Adrenal gland (tissue), 12 donors: ENCODE measurements around the gene THSD7B. TPM values are rescaled to one million over a fixed set of nuclear protein-coding genes. Genes with fewer than 3 reads are reported as not detected.

ENCODE experiments used
- DNase-seq, 7 donors: peaks; one replicate each; pipeline ENCODE4 v3.0.0-alpha.2; 2019 to 2020
- H3K27ac ChIP-seq, 5 donors: fragments of 200-600 bp; sonication (generic) in 4 of 5; 1 replicate in 3 of 5; 2 replicates in 2 of 5; pipeline versions ENCODE4 v1.5.1 to v1.8.0; 2016 to 2020; ENCODE audit warnings: mild to moderate bottlenecking in 1 of 5
- H3K27me3 ChIP-seq: fragments of 200-600 bp; 2 replicates; pipeline ENCODE4 v1.8.0; 2021
- H3K36me3 ChIP-seq, 2 donors: fragments of 200-600 bp; replicated peaks in 1 of 2; 1 replicate in 1 of 2; 2 replicates in 1 of 2; pipeline versions ENCODE4 v1.5.1 to v1.8.0; 2018 to 2022
- H3K4me1 ChIP-seq, 2 donors: fragments of 200-600 bp; replicated peaks in 1 of 2; 1 replicate in 1 of 2; 2 replicates in 1 of 2; pipeline versions ENCODE4 v1.5.1 to v1.8.0; 2018 to 2021
- H3K4me3 ChIP-seq, 4 donors: fragments of 200-600 bp; sonication (generic) in 3 of 4; one replicate each; pipeline ENCODE4 v1.5.1; 2016 to 2018
- H3K9me3 ChIP-seq, 3 donors: fragments of 200-600 bp; sonication (generic) in 1 of 3; replicated peaks in 1 of 3; 1 replicate in 2 of 3; 2 replicates in 1 of 3; pipeline versions ENCODE4 v1.5.1 to v1.8.0; 2016 to 2021
- CTCF ChIP-seq, 6 experiments: fragments of 450-650 bp in 4 of 6; fragments of 200-600 bp in 2 of 6; sonication (generic) in 1 of 6; IDR thresholded peaks; 1 replicate in 5 of 6; 2 replicates in 1 of 6; pipeline versions ENCODE4 v1.5.1 to v1.8.0; 2016 to 2021; ENCODE audit warnings: antibody characterized with exemption in 6 of 6, mild to moderate bottlenecking in 2 of 6, moderate library complexity in 1 of 6
- POLR2A ChIP-seq, 2 donors: fragments of 450-650 bp; IDR thresholded peaks; one replicate each; pipeline ENCODE4 v1.6.1; 2017; ENCODE audit warnings: antibody characterized with exemption in 2 of 2, mild to moderate bottlenecking in 2 of 2, moderate library complexity in 1 of 2
- WGBS, 4 donors: extraction: QIAGEN DNeasy Blood & Tissue Kit in 2 of 4; methylation state at CpG; one replicate each; pipeline versions ENCODE4 v1.1.5 to v1.1.7; 2013 to 2017; 5-methylcytosine and 5-hydroxymethylcytosine counted together
- intact Hi-C, 2 donors: fragments of 100-400 bp; cut with DNase I; formaldehyde crosslinking; loops; one replicate each; pipeline versions ENCODE4 v1.14.1 to v1.15.0; 2022 to 2023
- polyA plus RNA-seq, 3 donors: library from polyadenylated mRNA; stranded (reverse); fragments of 200-250 nt in 2 of 3; fragments of 350-450 nt in 1 of 3; fragmentation: Illumina TruSeq in 1 of 3; extraction: RNeasy Lipid Tissue Mini Kit (QIAGEN cat#74804) in 1 of 3; gene quantifications; one replicate each; pipeline ENCODE4 v1.2.3, GENCODE V29; 2013 to 2014
- total RNA-seq, 9 donors: library from RNA; depleted of rRNA in 4 of 9; stranded (reverse); fragments of >200 nt in 4 of 9; fragments of 120-200 nt in 1 of 9; fragmentation: NEBNext Ultra II Directional in 1 of 9; extraction: Animal tissue kit (Norgen Biotek cat#: 25700) in 1 of 9; gene quantifications; one replicate each; pipeline versions ENCODE4 v1.1.0 to v1.2.4, GENCODE V29; 2013 to 2023
- donor health status: healthy with polysubstance abuse.
- donor health status: Bipolar disorder and iron deficiency.
- donor health status: DM: yes; HTN: yes; CAD: no.
- donor health status: DM: no; HTN: no; CAD: no.
- donor health status: DM: no; HTN: no; CAD: no.
- donor health status: DM: yes; HTN: yes; CAD: no.

The THSD7B gene
- total and polyA plus RNA-seq, 12 donors, result under 0.01 to 0.44 (median 0.12) TPM; not detected in 4

DNA sequence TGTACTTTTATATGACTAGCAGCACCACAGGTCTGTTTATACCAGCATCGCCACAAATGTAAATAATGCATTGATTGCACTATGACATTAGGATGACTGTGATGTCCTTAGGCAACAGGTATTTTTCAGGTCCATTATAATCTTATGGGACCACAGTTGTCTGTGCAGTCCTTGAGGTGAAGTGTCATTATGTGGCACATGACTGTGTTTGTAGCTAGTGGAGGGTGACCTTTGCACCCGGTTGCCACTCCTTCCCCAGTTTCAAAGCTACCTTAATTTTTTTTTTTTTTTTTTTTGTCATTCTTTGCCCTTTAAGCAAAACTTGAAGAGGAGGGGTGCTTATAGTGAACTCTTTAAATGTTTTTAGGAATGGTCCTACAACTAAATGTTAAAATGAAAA is 386.4 kb downstream of the THSD7B start:
- Histone ChIP-seq H3K9me3 (no peaks in the 10 kb centered on the region), H3K27ac (no peak overlapping the region), H3K27me3 (no peaks in the 10 kb centered on the region), H3K4me1 (no peaks in the 10 kb centered on the region), H3K36me3 (no peaks in the 10 kb centered on the region), H3K4me3 (no peak overlapping the region)
- intact Hi-C loops, result no loop called here
- WGBS, 4 donors, result 91 to 96% (median 96%) methylated on average over 2 of the region's 2 CpGs
- no peak for DNase-seq
- TF ChIP-seq CTCF (IDR thresholded peaks at IDR 0.05), result no peak
- no peak for TF ChIP-seq POLR2A (IDR thresholded peaks at IDR 0.05)

DNA sequence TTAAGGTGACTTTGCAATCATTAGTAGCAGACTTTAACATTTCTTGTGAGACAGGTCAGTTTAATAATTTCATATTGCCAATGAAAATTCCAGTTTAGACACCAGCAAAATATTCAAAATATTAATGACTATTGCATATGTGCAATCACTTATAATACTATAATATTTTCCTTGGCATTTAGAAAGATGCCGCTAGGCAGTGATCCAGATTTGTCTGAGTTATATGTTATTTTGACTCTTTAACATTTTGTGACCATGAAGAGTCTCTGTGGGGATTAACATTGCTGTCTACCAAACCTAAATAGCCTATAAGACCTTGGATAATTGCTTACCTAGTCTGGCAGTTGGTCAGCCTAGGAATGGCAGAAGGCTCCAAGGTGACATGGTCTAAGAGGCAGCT is 389.6 kb downstream of the THSD7B start:
- no peak overlapping the region for H3K27ac ChIP-seq
- no peaks in the 10 kb centered on the region for H3K36me3 ChIP-seq
- H3K4me1 ChIP-seq, result no peaks in the 10 kb centered on the region
- intact Hi-C loops, result no loop called here
- DNase-seq, result no peak
- TF ChIP-seq CTCF (IDR thresholded peaks at IDR 0.05), result no peak
- no peak for TF ChIP-seq POLR2A (IDR thresholded peaks at IDR 0.05)
- 74 to 93% (median 81%) methylated on average over 1 of the region's 1 CpG for WGBS, 4 donors
- H3K4me3 ChIP-seq, result no peak overlapping the region
- no peaks in the 10 kb centered on the region for H3K9me3 ChIP-seq
- no peaks in the 10 kb centered on the region for H3K27me3 ChIP-seq

DNA sequence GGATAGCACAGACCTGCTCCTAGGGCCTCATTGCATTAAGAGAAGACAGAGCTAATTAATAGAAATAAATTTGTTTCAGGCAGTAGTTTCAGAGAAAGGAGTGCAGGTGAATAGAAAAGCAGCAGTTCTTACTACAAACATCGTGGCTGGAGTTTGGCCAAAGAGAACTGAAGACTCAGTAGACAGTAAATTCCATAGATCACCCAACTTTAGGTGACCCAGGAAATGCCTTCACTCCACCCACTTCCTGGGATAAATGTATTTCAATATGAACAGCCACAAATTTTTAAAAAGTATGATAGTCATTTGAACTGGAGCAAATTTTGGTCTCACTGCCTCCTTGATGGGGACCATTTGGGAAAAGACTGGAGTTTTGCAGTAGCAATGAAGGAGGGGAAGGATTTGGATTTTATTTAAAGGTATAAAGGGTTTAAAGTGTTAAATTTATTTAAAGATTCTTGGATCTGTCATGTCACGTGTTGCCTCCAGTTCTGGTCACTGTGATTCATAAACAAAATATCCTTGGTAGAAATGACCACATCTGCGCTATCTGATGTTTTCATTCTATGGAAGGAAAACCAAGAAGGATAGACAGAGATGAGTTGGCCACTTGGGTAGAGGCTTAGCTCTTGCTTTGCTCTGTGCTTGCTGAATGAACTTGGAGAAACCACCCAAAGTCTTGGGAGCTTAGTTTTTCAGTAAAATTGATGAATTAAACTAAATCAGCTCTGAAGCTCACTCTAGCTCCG is 390.2 kb downstream of the THSD7B start:
- WGBS, 4 donors, result 74 to 75% (median 75%) methylated on average over 4 of the region's 4 CpGs
- Histone ChIP-seq H3K4me1 (no peaks in the 10 kb centered on the region), H3K36me3 (no peaks in the 10 kb centered on the region), H3K27ac (no peak overlapping the region), H3K9me3 (no peaks in the 10 kb centered on the region), H3K4me3 (no peak overlapping the region), H3K27me3 (no peaks in the 10 kb centered on the region)
- no peak for DNase-seq
- intact Hi-C loops, result no loop called here
- TF ChIP-seq CTCF (IDR thresholded peaks at IDR 0.05) (no peak), POLR2A (IDR thresholded peaks at IDR 0.05) (no peak)

DNA sequence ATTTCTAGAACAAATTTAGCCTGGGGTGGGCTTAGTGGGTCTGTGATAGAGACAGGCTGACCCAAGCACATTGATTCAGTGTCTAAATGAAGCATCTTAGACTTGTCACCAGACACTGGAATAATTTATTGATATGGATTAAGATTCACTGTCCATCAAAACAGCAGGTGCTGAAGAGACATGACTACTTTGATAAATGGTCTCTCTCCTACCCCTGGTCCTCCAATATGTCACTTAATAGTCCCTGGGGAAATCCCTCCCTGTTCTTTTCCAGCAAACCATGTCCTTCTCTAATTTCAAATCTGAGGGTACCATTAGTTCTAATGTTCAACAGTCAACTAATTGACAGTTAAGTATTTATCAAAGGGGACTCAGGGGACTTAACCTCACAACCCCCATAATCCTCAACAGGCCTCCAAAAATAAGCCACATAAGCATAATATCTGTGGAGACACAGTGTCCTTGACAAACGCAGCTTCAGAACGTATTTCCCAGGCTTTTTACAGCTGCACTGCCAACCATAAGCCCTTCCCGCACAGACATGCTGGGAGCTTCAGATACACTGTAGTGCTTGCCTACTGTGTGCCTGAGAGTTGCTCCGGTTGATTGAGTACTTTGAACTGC is 391.0 kb downstream of the THSD7B start:
- intact Hi-C loops, result no loop called here
- no peaks in the 10 kb centered on the region for H3K27me3 ChIP-seq
- 40 to 66% (median 65%) methylated on average over 2 to 4 of the region's 4 CpGs for WGBS, 4 donors
- no peaks in the 10 kb centered on the region for H3K4me1 ChIP-seq
- H3K27ac ChIP-seq, result no peak overlapping the region
- no peak for DNase-seq
- no peaks in the 10 kb centered on the region for H3K9me3 ChIP-seq
- H3K4me3 ChIP-seq, result no peak overlapping the region
- no peaks in the 10 kb centered on the region for H3K36me3 ChIP-seq
- TF ChIP-seq CTCF (IDR thresholded peaks at IDR 0.05), result no peak
- no peak for TF ChIP-seq POLR2A (IDR thresholded peaks at IDR 0.05)
